Measurements from ENCODE around the gene STAMBP.
"Not testable (repeated sequence)": the region's sequence is repeated elsewhere in the genome, so short reads cannot be mapped to it uniquely, and the experiment has no call there.

STAMBP gene

DNA sequence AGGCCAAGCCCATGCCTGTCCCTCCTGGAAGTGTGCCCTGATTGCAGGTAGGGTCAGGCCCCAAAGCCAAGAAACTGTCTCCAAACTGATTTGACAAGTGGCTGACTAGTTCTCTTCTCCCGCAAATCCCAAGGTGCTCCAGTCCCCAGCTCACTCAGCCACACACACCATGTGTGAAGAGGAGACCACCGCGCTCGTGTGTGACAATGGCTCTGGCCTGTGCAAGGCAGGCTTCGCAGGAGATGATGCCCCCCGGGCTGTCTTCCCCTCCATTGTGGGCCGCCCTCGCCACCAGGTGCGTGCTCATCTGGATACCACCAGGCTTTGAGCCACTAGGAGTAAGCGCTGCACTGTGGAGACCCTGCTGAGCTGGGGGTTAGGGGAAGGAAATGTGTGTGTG lies 72.4 kb downstream of the STAMBP start:
- ChIA-PET POLR2A (no interaction called here), CTCF (interaction anchor here (1.0 to 1.3 kb wide), 3 partner anchors 10 to 349 kb away, joined by 3 read pairs; no protein-coding TSS in a partner anchor)
- DNase-seq (ENCODE audit: extremely low spot score), result no peak
- TF ChIP-seq, protein P1, sequence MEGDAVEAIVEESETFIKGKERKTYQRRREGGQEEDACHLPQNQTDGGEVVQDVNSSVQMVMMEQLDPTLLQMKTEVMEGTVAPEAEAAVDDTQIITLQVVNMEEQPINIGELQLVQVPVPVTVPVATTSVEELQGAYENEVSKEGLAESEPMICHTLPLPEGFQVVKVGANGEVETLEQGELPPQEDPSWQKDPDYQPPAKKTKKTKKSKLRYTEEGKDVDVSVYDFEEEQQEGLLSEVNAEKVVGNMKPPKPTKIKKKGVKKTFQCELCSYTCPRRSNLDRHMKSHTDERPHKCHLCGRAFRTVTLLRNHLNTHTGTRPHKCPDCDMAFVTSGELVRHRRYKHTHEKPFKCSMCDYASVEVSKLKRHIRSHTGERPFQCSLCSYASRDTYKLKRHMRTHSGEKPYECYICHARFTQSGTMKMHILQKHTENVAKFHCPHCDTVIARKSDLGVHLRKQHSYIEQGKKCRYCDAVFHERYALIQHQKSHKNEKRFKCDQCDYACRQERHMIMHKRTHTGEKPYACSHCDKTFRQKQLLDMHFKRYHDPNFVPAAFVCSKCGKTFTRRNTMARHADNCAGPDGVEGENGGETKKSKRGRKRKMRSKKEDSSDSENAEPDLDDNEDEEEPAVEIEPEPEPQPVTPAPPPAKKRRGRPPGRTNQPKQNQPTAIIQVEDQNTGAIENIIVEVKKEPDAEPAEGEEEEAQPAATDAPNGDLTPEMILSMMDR (IDR thresholded peaks at IDR 0.05; ENCODE audit: control extremely low read depth, extremely low read depth, low read depth, missing control alignments), result no peak

DNA sequence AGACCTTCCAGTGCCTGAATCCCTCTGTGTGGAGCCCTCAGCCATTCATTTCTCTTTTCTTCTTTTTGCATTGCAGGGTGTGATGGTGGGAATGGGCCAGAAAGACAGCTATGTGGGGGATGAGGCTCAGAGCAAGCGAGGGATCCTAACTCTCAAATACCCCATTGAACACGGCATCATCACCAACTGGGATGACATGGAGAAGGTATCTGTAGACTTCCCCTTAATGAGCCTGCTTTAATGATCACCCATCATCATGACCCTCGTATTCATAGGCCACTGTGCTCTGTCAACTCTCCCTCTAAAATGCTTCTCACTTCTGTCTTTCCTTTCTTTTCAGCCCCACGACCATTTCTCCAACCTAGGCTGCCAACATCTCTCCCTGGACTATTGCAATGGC lies 73.5 kb downstream of the STAMBP start:
- TF ChIP-seq, protein P1 (IDR thresholded peaks at IDR 0.05; ENCODE audit: control extremely low read depth, extremely low read depth, low read depth, missing control alignments), result no peak
- ChIA-PET POLR2A (no interaction called here), CTCF (interaction anchor here (1.1 to 1.7 kb wide), 2 partner anchors 9 to 63 kb away, joined by 4 read pairs; no protein-coding TSS in a partner anchor)
- DNase-seq (ENCODE audit: extremely low spot score), result no peak

DNA sequence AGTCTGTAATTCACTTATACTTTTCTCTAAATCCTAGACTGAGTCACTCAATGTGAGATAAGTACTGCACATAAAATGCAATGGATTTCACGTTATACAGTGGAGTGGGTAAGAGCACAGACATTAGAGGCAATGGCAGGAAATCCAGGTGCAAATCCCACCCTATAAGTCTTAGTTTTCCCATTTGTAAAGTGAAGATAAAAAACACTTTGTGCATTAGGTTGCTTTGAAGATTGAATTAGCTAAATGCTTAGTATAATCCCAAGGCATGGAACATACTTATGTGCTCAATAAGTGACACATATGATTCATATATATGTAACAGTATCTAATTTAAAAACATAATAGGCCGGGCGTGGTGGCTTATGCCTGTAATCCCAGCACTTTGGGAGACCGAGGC lies 74.6 kb downstream of the STAMBP start:
- CTCF ChIA-PET, result interaction anchor here (1.2 to 1.7 kb wide), 2 partner anchors 11 to 64 kb away, joined by 4 to 5 read pairs; partner anchors contain the start of gene ACTG2
- POLR2A ChIA-PET, result interaction anchor here (0.7 kb wide), 1 partner anchor 295 kb away, joined by 8 read pairs; the partner anchor contains the start of gene MTHFD2
- no peak for DNase-seq (ENCODE audit: extremely low spot score)
- TF ChIP-seq, protein P1 (IDR thresholded peaks at IDR 0.05; ENCODE audit: control extremely low read depth, extremely low read depth, low read depth, missing control alignments), result no peak

DNA sequence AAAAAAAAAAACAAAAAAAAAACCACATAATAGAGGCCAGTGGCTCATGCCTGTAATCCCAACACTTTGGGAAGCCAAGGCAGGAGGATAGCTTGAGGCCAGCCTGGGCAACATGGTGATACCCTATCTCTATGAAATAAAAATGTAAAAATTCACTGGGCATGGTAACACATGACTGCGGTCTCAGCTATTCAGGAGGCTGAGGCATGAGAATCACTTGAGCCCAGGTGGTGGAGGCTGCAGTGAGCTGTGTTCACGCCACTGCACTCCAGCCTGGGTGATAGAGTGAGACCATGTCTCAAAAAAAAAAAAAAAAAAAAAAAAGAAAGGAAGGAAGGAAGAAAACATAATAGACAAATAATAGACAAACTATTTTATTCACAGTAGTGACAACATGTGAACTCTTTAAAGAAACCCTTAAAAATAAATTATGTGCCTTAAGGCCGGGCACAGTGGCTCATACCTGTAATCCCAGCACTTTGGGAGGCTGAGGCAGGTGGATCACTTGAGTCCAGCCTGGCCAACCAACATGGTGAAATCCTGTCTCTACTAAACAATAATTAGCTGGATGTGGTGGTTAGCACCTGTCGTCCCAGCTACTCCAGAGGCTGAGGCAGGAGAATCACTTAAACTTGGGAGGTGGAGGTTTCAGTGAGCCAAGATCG lies 75.3 kb downstream of the STAMBP start:
- DNase-seq (ENCODE audit: extremely low spot score), result not testable (repeated sequence)
- ChIA-PET POLR2A (interaction anchor here (0.7 kb wide), 1 partner anchor 294 kb away, joined by 8 read pairs; the partner anchor contains the start of gene MTHFD2), CTCF (interaction anchor here (1.2 to 1.7 kb wide), 2 partner anchors 12 to 65 kb away, joined by 4 to 5 read pairs; partner anchors contain the start of gene ACTG2)

DNA sequence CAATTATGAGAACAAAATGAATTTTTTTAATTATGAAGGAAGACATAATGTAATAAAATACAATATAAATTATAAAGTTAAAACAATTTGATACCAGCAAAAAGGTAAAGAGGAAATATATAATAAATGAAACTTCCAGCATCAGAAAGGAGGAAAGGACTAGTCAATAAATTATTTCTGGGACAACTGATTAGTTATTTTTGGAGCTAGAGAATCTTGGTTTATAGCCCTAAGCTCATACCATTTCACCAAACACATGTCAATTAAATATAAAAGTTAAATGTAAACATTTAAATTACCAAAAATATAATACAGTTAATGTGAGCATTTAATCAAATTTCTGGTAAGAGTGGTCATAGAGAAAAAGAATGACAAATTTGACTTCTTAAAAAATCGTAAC lies 76.2 kb downstream of the STAMBP start:
- CTCF ChIA-PET, result no interaction called here
- no peak for DNase-seq (ENCODE audit: extremely low spot score)
- TF ChIP-seq, protein P1 (IDR thresholded peaks at IDR 0.05; ENCODE audit: control extremely low read depth, extremely low read depth, low read depth, missing control alignments), result no peak
- POLR2A ChIA-PET, result no interaction called here

DNA sequence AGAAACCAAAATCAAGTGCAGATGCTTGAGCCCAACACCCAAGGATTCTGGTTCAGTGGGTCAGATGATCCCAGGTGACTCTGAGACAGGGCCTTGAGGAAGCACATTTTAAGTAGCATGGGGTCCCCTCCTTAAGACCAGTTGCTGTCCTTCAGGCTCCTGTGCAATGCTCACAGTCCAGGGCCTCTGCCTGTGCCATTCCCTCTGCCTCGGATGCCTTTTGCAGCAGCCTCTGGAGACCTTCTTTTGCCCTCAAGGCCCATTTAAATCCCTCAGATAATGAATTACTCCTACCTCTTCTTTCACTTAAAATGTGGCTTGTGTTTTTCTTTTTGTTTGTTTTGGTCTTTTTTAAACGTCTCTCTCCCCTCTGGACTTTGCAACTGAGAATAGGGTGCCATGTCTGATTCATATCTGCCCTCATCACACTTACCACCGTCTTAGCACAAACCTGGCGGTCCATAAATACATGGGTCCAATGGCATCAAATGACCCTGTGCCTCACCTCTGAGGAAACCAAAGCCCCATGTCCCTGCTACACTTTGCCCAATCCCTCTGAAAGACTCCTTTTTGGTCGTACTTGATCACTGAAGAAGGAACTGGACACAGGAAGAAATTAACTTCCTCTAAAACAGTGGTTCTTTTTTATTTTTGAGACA lies 78.2 kb downstream of the STAMBP start:
- CTCF ChIA-PET, result interaction anchor here (0.9 to 7.8 kb wide), 13 partner anchors 8 to 245 kb away, joined by 3 to 72 read pairs (median 7); partner anchors contain the start of genes ACTG2 and BOLA3
- TF ChIP-seq, protein P1 (IDR thresholded peaks at IDR 0.05; ENCODE audit: control extremely low read depth, extremely low read depth, low read depth, missing control alignments), result no peak
- POLR2A ChIA-PET, result no interaction called here
- DNase-seq (ENCODE audit: extremely low spot score), result no peak

Measured in GM10248 (cell line).